Ishikawa (cell line): Measurements from ENCODE around the gene MLLT3.

Experiments
- EGR1 ChIP-seq: IDR thresholded peaks from 2 replicates; pipeline ENCODE4 v1.6.1; 2012
- FOXM1 ChIP-seq: IDR thresholded peaks from 2 replicates; pipeline ENCODE4 v1.6.1; 2012; ENCODE audit warnings: low read depth, borderline replicate concordance
- TEAD4 ChIP-seq: IDR thresholded peaks from 2 replicates; pipeline ENCODE4 v1.6.1; 2012

DNA sequence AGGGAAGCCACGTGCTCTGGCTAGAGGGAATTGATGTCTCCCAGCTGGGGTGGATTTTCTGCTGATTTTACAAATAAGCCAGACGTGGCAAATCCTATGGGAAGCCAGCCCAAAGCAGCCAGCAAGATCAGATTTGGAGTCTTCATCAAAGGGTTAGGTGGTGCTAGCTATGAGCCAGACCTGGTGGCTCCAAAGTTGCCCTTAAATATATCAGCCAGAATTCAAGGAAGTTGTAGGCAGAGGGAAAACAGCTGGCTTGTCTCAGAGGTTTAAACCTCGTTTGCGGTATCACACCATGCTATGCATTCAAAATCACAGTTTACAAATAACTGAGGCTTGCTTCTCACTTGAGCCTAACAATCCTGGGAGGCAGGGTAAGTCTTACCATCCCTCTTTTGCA is 313.2 kb downstream of the MLLT3 start:
- no peak for TF ChIP-seq EGR1
- no peak for TF ChIP-seq FOXM1
- no peak for TF ChIP-seq TEAD4
